Neural progenitor cell (in vitro differentiated cells): ENCODE results near the gene D2HGDH. TPM values are rescaled to one million over a fixed set of nuclear protein-coding genes. Genes with fewer than 3 reads are reported as not detected.

Experiments used
- DNase-seq: peaks from one replicate; pipeline ENCODE4 v3.0.0-alpha.2; 2016; ENCODE audit warnings: low spot score
- H2AFZ ChIP-seq: fragments of 200-600 bp; sonication (generic); replicated peaks from 2 replicates; pipeline ENCODE4 v1.6.1; 2016; ENCODE audit warnings: antibody characterized with exemption
- H3F3A ChIP-seq: fragments of 200-600 bp; sonication (generic); 2 replicates; pipeline ENCODE4 v1.6.1; 2016; ENCODE audit warnings: antibody characterized with exemption, low read depth
- H3K27ac ChIP-seq: fragments of 200-600 bp; sonication (generic); 2 replicates; pipeline ENCODE4 v1.5.1; 2016; ENCODE audit warnings: mild to moderate bottlenecking
- H3K27me3 ChIP-seq: fragments of 200-600 bp; sonication (generic); 2 replicates; pipeline ENCODE4 v1.6.1; 2016; ENCODE audit warnings: mild to moderate bottlenecking, moderate library complexity
- H3K36me3 ChIP-seq: fragments of 200-600 bp; sonication (generic); 2 replicates; pipeline ENCODE4 v1.5.1; 2016
- H3K4me1 ChIP-seq: fragments of 200-600 bp; sonication (generic); 2 replicates; pipeline ENCODE4 v1.6.1; 2016; ENCODE audit warnings: mixed run types
- H3K4me2 ChIP-seq: fragments of 200-600 bp; sonication (generic); 2 replicates; pipeline ENCODE4 v1.6.1; 2016
- H3K4me3 ChIP-seq: fragments of 200-600 bp; sonication (generic); 2 replicates; pipeline ENCODE4 v1.5.1; 2016
- H3K79me2 ChIP-seq: fragments of 200-600 bp; sonication (generic); 2 replicates; pipeline ENCODE4 v1.6.1; 2016; ENCODE audit warnings: low read depth
- H3K9ac ChIP-seq: fragments of 200-600 bp; sonication (generic); 2 replicates; pipeline ENCODE4 v1.6.1; 2016
- H3K9me3 ChIP-seq: fragments of 200-600 bp; sonication (generic); 2 replicates; pipeline ENCODE4 v1.5.1; 2016; ENCODE audit warnings: low read depth
- H4K20me1 ChIP-seq: fragments of 200-600 bp; sonication (generic); 2 replicates; pipeline ENCODE4 v1.6.1; 2016; ENCODE audit warnings: low read depth
- H3K27ac Mint-ChIP-seq: 3 replicates; pipeline ENCODE4 v1.8.0; 2021; ENCODE audit warnings: mixed read lengths
- H3K27me3 Mint-ChIP-seq: 2 replicates; pipeline ENCODE4 v1.8.0; 2022; ENCODE audit warnings: low read depth, mild to moderate bottlenecking, inconsistent platforms, moderate library complexity, mixed read lengths; ENCODE audit not compliant: insufficient read depth
- H3K36me3 Mint-ChIP-seq: 3 replicates; pipeline ENCODE4 v1.8.0; 2021; ENCODE audit warnings: mixed read lengths
- H3K4me1 Mint-ChIP-seq: 3 replicates; pipeline ENCODE4 v1.8.0; 2021; ENCODE audit warnings: mixed read lengths
- H3K4me3 Mint-ChIP-seq: 3 replicates; pipeline ENCODE4 v1.8.0; 2021; ENCODE audit warnings: mild to moderate bottlenecking, moderate library complexity, mixed read lengths
- H3K9me3 Mint-ChIP-seq: 3 replicates; pipeline ENCODE4 v1.8.0; 2020; ENCODE audit warnings: mixed read lengths
- EZH2 ChIP-seq: fragments of 200-600 bp; sonication (generic); IDR thresholded peaks from 2 replicates; pipeline ENCODE4 v1.6.1; 2017; ENCODE audit warnings: antibody characterized with exemption, mild to moderate bottlenecking, moderate library complexity
- EZH2phosphoT487 ChIP-seq: fragments of 200-600 bp; sonication (generic); IDR thresholded peaks from 2 replicates; pipeline ENCODE4 v1.6.1; 2017; ENCODE audit warnings: antibody characterized with exemption
- total RNA-seq: library from RNA; depleted of rRNA; stranded (reverse); fragments of >200 nt; gene quantifications from 2 replicates; pipeline ENCODE4 v1.2.3, GENCODE V29; 2015; ENCODE audit warnings: low replicate concordance
- TF ChIP-seq, protein P1 (sequence below): fragments of 200-600 bp; sonication (generic); IDR thresholded peaks from 2 replicates; pipeline ENCODE4 v1.5.1; 2017; ENCODE audit warnings: antibody characterized with exemption, mild to moderate bottlenecking

D2HGDH gene
- total RNA-seq, 1 donor from 2014 or later: 3.5 TPM

- DNase-seq: no peak
- H3K27me3 Mint-ChIP-seq: peaks cover 9% of the 10 kb centered on the region
- no peaks in the 10 kb centered on the region for H3F3A ChIP-seq
- peaks cover 2% of the 10 kb centered on the region for H3K36me3 Mint-ChIP-seq
- no peaks in the 10 kb centered on the region for H3K4me1 ChIP-seq
- no peak overlapping the region for H3K4me2 ChIP-seq
- H3K4me3 Mint-ChIP-seq: no peak overlapping the region
- H3K79me2 ChIP-seq: no peaks in the 10 kb centered on the region
- H3K36me3 ChIP-seq: no peaks in the 10 kb centered on the region
- no peaks in the 10 kb centered on the region for H3K27me3 ChIP-seq
- H3K9me3 Mint-ChIP-seq: peaks cover 8% of the 10 kb centered on the region
- no peak overlapping the region for H3K9ac ChIP-seq
- H3K27ac ChIP-seq: no peak overlapping the region
- no peaks in the 10 kb centered on the region for H4K20me1 ChIP-seq
- H3K9me3 ChIP-seq: no peaks in the 10 kb centered on the region
- H3K4me1 Mint-ChIP-seq: no peaks in the 10 kb centered on the region
- no peak overlapping the region for H2AFZ ChIP-seq
- TF ChIP-seq EZH2phosphoT487 (no peak), EZH2 (no peak)
- TF ChIP-seq, protein P1, sequence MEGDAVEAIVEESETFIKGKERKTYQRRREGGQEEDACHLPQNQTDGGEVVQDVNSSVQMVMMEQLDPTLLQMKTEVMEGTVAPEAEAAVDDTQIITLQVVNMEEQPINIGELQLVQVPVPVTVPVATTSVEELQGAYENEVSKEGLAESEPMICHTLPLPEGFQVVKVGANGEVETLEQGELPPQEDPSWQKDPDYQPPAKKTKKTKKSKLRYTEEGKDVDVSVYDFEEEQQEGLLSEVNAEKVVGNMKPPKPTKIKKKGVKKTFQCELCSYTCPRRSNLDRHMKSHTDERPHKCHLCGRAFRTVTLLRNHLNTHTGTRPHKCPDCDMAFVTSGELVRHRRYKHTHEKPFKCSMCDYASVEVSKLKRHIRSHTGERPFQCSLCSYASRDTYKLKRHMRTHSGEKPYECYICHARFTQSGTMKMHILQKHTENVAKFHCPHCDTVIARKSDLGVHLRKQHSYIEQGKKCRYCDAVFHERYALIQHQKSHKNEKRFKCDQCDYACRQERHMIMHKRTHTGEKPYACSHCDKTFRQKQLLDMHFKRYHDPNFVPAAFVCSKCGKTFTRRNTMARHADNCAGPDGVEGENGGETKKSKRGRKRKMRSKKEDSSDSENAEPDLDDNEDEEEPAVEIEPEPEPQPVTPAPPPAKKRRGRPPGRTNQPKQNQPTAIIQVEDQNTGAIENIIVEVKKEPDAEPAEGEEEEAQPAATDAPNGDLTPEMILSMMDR: no peak
- no peak overlapping the region for H3K4me3 ChIP-seq
- H3K27ac Mint-ChIP-seq: no peak overlapping the region
These were observed 61.8 kb downstream of the D2HGDH start for GRCh38 chr2:241796209-241796608.

DNA sequence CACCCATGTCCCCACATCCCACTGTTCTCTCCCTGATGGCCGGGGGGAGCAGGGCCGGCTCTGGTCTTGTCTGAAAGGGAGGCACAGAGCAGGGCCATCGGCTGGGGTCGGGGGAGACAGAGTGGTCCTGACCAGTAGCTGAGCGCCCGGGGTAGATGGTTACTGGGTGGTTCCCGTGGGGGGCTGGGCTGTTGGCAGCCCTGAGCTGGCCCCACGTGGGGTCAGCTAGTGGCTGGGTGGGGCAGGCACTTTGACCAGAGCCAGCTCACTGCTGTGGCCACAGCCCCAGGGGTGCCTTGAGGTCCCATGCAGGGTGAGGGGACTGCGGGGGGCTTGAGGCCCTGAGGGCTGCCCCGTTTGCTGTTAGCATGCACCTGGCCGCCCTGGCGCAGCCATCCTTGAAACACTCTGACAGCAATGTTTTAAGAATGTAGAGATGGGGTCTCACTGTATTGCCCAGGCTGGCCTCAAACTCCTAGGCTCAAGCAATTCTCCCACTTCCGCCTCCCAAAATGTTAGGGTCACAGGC lies 62.2 kb downstream of the D2HGDH start:
- Histone ChIP-seq H3F3A (no peaks in the 10 kb centered on the region), H3K79me2 (no peaks in the 10 kb centered on the region), H3K4me3 (no peak overlapping the region), H3K9ac (no peak overlapping the region), H4K20me1 (no peaks in the 10 kb centered on the region), H3K27ac (no peak overlapping the region), H3K4me1 (no peaks in the 10 kb centered on the region), H2AFZ (no peak overlapping the region), H3K27me3 (no peaks in the 10 kb centered on the region), H3K36me3 (no peaks in the 10 kb centered on the region), H3K9me3 (no peaks in the 10 kb centered on the region), H3K4me2 (no peak overlapping the region)
- peaks cover 2% of the 10 kb centered on the region for H3K36me3 Mint-ChIP-seq
- H3K4me1 Mint-ChIP-seq: no peaks in the 10 kb centered on the region
- peaks cover 8% of the 10 kb centered on the region for H3K9me3 Mint-ChIP-seq
- no peak overlapping the region for H3K27ac Mint-ChIP-seq
- no peak for TF ChIP-seq EZH2phosphoT487
- TF ChIP-seq EZH2: no peak
- TF ChIP-seq, protein P1: no peak
- no peak for DNase-seq
- H3K27me3 Mint-ChIP-seq: peaks cover 9% of the 10 kb centered on the region
- H3K4me3 Mint-ChIP-seq: no peak overlapping the region

GRCh38 chr2:241797441-241798080 lies 63.1 kb downstream of the D2HGDH start:
- no peak overlapping the region for H3K27ac Mint-ChIP-seq
- DNase-seq: no peak
- peaks cover 2% of the 10 kb centered on the region for H3K36me3 Mint-ChIP-seq
- Histone ChIP-seq H2AFZ (no peak overlapping the region), H3K27me3 (no peaks in the 10 kb centered on the region), H3K4me3 (no peak overlapping the region), H3K9me3 (no peaks in the 10 kb centered on the region), H3K4me1 (no peaks in the 10 kb centered on the region), H3K79me2 (no peaks in the 10 kb centered on the region), H3K36me3 (no peaks in the 10 kb centered on the region), H4K20me1 (no peaks in the 10 kb centered on the region), H3K27ac (no peak overlapping the region), H3K4me2 (no peak overlapping the region), H3F3A (no peaks in the 10 kb centered on the region), H3K9ac (no peak overlapping the region)
- H3K27me3 Mint-ChIP-seq: peaks cover 9% of the 10 kb centered on the region
- no peak overlapping the region for H3K4me3 Mint-ChIP-seq
- H3K9me3 Mint-ChIP-seq: peaks cover 8% of the 10 kb centered on the region
- no peak for TF ChIP-seq EZH2phosphoT487
- TF ChIP-seq, protein P1: no peak
- TF ChIP-seq EZH2: no peak
- H3K4me1 Mint-ChIP-seq: no peaks in the 10 kb centered on the region
